HG02884 (cell line): Measurements from ENCODE around the gene PAMR1.
"Not testable (repeated sequence)": the region's sequence is repeated elsewhere in the genome, so short reads cannot be mapped to it uniquely, and the experiment has no call there.

Source experiments
- ATAC-seq: cut with Tn5 transposase; IDR thresholded peaks from one replicate; pipeline ENCODE4 v1.9.1; 2021; ENCODE audit warnings: mild to moderate bottlenecking, moderate library complexity; ENCODE audit not compliant: unreplicated experiment

PAMR1 gene, protein sequence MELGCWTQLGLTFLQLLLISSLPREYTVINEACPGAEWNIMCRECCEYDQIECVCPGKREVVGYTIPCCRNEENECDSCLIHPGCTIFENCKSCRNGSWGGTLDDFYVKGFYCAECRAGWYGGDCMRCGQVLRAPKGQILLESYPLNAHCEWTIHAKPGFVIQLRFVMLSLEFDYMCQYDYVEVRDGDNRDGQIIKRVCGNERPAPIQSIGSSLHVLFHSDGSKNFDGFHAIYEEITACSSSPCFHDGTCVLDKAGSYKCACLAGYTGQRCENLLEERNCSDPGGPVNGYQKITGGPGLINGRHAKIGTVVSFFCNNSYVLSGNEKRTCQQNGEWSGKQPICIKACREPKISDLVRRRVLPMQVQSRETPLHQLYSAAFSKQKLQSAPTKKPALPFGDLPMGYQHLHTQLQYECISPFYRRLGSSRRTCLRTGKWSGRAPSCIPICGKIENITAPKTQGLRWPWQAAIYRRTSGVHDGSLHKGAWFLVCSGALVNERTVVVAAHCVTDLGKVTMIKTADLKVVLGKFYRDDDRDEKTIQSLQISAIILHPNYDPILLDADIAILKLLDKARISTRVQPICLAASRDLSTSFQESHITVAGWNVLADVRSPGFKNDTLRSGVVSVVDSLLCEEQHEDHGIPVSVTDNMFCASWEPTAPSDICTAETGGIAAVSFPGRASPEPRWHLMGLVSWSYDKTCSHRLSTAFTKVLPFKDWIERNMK

GRCh38 chr11:35525501-35526175, at the start of gene PAMR1:
Gene PAMR1 (minus strand): TSS chr11:35525616. CDS start chr11:35525585, 31 bp downstream.
- ATAC-seq = no peak

GRCh38 chr11:35571696-35572095, 46.3 kb upstream of the PAMR1 start:
- no peak for ATAC-seq

DNA sequence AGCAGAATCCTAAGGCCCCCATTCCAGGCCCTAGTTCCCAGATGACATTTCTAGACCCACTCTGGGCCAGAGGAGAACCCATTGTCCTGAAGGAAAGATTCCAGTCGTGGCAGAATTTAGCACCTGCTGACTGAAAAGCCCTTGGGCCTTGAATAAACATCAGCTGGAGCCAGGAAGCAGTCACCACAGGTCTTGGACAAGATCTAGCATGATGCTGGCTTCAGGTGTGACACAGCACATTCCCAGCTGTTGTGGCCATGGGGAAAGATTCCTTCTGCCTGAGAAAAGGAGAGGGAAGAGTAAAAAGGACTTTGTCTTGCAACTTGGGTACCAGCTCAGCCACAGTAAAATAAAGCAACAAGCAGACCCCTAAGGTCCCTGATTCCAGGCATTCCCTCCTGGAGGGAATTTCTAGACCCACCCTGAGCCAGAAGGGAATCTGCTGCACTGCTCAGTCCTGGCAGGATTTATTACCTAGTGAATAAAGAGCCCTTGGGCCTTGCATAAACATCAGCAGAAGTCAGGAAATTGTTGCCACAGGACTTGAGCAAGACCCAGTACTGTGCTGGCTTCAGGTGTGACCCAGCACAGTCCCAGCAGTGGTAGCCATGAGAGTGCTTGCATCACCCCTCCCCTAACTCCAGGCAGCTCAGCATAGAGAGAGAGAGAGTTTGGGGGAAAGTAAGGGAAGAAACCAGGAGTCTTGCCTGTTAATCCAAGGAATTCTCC, 42.5 kb upstream of the PAMR1 start:
- no peak for ATAC-seq

- no peak for ATAC-seq
Observed at GRCh38 chr11:35566885-35567284, 41.5 kb upstream of the PAMR1 start.

- no peak for ATAC-seq
Observed at GRCh38 chr11:35566181-35566580, 40.8 kb upstream of the PAMR1 start.

DNA sequence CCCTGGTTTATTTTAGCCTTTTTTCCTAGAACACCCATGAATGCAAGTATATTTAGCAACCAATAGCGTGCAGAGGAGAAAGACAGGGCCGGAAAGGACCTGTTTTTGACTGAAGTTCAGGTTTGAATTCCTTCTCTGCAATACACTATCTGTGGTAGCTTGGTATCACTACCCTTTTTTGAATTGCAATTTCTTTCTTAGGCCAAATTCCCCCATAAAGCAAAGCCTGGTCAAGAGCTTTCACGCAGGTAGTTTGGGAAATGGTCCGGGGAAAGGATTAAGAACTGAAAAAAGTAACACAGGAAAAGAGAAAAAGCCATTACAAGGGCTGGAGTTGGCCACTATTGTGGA, 38.8 kb upstream of the PAMR1 start:
- ATAC-seq = no peak

GRCh38 chr11:35563484-35564244, 38.2 kb upstream of the PAMR1 start:
- no peak for ATAC-seq

DNA sequence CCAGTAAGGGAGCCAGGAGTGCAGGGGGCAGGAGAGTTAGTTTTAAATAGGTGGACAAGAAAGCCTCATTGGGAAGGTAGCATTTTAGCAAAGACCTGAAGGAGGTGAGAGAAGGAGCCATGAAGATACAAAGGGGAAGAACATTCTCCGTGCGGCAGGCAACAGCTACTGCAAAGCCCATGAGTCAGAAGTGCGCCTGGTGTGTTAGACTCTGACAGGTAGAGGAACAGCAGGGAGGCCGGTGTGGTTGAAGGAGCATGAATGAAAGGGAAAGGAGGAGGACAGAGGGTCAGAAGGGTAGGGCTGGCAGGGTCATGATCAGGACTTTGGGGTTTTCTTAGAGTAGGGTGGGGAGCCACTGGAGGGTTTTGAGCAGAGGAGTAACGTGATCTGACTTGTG, 34.5 kb upstream of the PAMR1 start:
- no peak for ATAC-seq

- no peak for ATAC-seq
Observed at GRCh38 chr11:35558513-35558912, 33.1 kb upstream of the PAMR1 start.

DNA sequence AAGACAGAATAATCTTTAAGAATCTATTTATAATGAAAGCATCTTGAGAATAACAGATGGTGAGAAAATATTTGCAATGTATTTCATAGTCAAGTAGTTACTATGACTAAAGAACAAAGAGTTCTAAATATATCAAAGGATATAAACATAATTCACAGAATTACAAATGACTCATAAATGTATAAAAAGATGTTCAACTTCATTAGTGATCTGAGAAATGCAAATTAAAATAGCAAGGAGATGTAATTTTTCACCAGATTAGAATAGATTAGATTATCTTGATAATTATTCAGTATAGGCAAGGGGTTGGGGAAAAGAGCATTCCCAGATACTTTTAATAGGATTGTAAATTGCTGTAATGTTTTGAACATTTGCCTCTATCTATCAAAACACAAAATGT, 30.1 kb upstream of the PAMR1 start:
- ATAC-seq = no peak

DNA sequence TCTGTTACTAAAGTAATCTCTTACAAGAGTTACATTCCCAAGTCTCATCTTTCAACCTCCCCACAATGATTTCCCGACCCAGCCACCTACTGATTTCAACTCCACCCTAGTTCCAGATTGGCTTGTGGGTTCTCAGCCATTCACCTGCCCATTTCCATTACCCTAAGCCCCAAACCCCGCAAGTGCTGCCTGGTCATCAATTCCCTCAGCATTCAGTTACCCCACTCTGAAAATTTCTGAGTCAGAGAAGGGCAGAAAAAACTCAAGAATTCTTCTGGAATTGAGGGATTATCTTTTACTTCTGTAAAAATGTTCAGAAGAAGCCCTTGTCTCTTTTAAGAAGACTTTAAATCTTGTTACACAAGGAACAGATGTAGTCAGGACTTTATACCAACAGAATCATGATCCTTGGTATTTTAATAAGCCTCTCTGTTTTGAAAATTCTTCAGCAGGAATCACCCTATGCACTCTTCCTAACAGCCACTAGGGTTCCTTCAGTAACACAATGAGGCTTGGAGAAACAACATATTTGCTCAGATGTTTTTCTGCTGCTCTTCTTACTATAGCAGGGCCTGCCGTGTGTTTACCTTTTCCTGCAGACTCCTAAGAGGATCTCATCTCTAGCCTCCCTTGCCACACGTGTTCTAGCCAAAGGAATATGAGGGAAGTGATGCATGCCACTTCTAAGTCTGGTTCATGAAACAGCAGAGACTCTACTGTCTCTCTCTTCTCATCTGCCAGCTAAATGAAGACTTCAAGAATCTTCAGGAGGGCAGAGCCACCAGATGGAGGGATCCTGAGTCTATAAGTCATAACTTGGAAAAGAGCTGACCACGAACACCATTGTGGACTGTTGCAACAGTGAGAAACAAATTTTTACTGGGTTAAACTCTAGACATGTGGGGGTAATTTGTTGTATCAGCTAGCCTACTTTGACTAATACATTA, 29.3 kb upstream of the PAMR1 start:
- ATAC-seq = no peak

GRCh38 chr11:35553831-35554230, 28.4 kb upstream of the PAMR1 start:
- ATAC-seq = no peak

DNA sequence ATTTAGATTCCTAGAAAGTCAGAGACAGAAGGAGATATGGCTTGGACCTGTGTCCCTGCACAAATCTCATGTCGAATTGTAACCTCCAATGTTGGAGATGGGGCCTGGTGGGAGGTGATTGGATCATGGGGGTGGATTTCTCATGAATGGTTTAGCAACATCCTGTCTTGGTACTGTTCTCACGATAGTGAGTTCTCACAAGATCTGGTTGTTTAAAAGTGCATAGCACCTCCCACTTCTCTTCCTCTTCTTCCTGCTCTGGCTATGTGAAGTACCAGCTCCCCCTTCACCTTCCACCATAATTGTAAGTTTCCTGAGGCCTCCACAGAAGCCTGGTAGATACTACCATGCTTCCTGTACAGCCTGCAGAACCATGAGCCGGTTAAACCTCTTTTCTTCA, 27.6 kb upstream of the PAMR1 start:
- no peak for ATAC-seq

DNA sequence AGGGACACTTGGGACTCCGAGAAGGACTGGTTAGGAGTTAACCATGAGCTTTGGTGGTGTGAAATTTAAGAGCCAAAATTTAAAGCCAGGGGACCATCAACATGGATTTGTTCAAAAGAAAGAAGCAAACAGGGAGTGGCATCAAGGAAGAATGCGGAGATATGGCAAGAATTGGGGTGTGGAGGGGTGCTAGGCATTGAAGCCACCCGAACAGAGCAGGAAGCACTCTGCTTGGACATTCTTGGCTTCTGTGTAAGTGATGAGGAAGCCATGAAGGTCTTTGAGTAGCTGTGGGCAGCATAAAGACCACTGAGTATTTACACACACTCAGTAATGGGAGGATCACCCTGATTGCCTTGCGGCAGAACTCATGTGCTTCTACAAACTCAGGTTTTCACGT, 27.2 kb upstream of the PAMR1 start:
- no peak for ATAC-seq

- ATAC-seq = no peak
Observed at GRCh38 chr11:35550374-35551036, 25.1 kb upstream of the PAMR1 start.

DNA sequence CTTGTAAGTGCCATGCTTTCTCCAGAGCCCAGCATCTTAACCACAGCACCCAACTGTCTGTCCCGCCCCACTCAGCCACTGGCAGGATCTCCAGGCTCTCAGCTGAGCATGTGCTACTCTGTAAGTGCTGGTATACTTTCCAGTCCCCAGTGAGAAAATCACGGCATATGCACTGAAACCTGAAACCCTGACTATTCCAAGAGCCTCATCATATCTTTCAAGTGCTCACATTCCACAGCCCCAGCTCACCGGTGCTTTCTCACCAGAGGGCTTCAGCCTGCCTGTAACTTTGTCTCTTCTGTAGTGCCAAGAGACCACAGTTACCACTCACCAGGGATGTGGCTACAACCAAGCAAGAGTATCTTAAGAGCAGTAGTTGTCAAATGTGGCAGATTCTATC, 24.4 kb upstream of the PAMR1 start:
- ATAC-seq = no peak

DNA sequence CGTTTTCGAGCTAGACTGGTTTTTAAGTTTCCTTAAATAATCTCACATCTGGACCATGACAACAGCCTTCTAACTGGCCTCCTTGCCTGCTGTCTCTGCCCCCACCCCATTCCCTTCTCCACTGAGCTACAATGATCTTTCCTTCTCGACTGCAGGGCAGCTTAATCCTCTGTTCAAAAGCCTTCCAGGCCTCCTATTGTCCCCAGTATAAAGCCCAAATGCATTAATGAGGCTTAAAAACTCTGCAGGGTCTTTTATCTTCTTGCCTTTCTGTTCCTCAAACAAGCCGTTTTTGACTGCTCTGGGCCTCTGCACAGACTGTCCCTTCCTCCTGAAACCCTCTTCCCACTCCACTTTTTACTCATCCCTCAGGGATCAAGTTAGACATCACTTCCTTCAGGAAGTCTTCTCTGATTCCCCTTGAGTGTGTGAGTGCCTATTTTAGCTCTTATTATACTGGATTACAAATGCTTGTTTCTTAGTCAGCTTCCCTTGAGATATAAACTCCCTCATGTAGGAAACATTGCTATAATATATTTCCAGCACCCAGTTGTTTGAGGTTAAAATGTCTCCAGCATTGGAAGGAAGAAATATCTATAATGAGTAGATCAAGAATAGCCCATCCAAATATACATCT, 23.6 kb upstream of the PAMR1 start:
- no peak for ATAC-seq

- not testable (repeated sequence) for ATAC-seq
Observed at GRCh38 chr11:35547995-35548394, 22.6 kb upstream of the PAMR1 start.
